Small intestine (tissue), 7 donors: Measurements from ENCODE around the gene NDUFV2. TPM values are rescaled to one million over a fixed set of nuclear protein-coding genes. Genes with fewer than 3 reads are reported as not detected.

Experiments
- DNase-seq, 2 donors: peaks; one replicate each; pipeline versions ENCODE4 v3.0.0 to v3.0.0-alpha.2; 2013
- FAIRE-seq: peaks from 2 replicates; lab custom pipeline; 2012; peaks lifted over from hg19 to GRCh38; lab: Jason Lieb, UNC
- H3K27ac ChIP-seq, 3 donors: one replicate each; pipeline ENCODE4 v1.5.1; 2013; ENCODE audit warnings: low read length in 2 of 3, mild to moderate bottlenecking in 2 of 3, control low read depth in 1 of 3, inconsistent platforms in 1 of 3, low read depth in 1 of 3, moderate library complexity in 1 of 3
- H3K27me3 ChIP-seq, 3 donors: one replicate each; pipeline ENCODE4 v1.6.1; 2013; ENCODE audit warnings: low read length in 3 of 3, inconsistent platforms in 1 of 3; ENCODE audit not compliant: control insufficient read depth in 3 of 3, insufficient read depth in 3 of 3
- H3K36me3 ChIP-seq, 3 donors: one replicate each; pipeline ENCODE4 v1.6.1; 2013; ENCODE audit warnings: low read length in 3 of 3, inconsistent platforms in 1 of 3, low read depth in 1 of 3, mild to moderate bottlenecking in 1 of 3, moderate library complexity in 1 of 3; ENCODE audit not compliant: control insufficient read depth in 3 of 3, insufficient read depth in 2 of 3
- H3K4me1 ChIP-seq, 3 donors: one replicate each; pipeline ENCODE4 v1.6.1; 2013; ENCODE audit warnings: low read length in 2 of 3, inconsistent platforms in 1 of 3, low read depth in 1 of 3, mild to moderate bottlenecking in 1 of 3, moderate library complexity in 1 of 3; ENCODE audit not compliant: control insufficient read depth in 3 of 3, insufficient read depth in 2 of 3
- H3K4me3 ChIP-seq, 3 donors: one replicate each; pipeline ENCODE4 v1.5.1; 2013; ENCODE audit warnings: low read length in 3 of 3, control low read depth in 1 of 3, inconsistent platforms in 1 of 3, low read depth in 1 of 3, mild to moderate bottlenecking in 1 of 3, moderate library complexity in 1 of 3
- H3K9me3 ChIP-seq, 2 donors: one replicate each; pipeline ENCODE4 v1.6.1; 2013; ENCODE audit warnings: low read depth in 1 of 2, low read length in 1 of 2; ENCODE audit not compliant: control insufficient read depth in 2 of 2, insufficient read depth in 1 of 2
- WGBS, 3 donors: extraction: QIAGEN DNeasy Blood & Tissue Kit; methylation state at CpG; one replicate each; pipeline ENCODE4 v1.1.7; 2013; 5-methylcytosine and 5-hydroxymethylcytosine counted together
- polyA plus RNA-seq, 4 donors: library from polyadenylated mRNA; stranded (reverse) in 3 of 4; unstranded in 1 of 4; fragments of 200-250 nt in 3 of 4; fragments of 120-200 nt in 1 of 4; gene quantifications; one replicate each; pipeline versions ENCODE4 v1.2.1 to v1.2.3, GENCODE V29; 2013
- donor health status: healthy with polysubstance abuse.
- donor health status: control.
- donor health status: control.
- donor health status: Bipolar disorder and iron deficiency.
- donor health status: healthy.

The NDUFV2 gene
- polyA plus RNA-seq, 4 donors: 125 to 300 (median 208) TPM

DNA sequence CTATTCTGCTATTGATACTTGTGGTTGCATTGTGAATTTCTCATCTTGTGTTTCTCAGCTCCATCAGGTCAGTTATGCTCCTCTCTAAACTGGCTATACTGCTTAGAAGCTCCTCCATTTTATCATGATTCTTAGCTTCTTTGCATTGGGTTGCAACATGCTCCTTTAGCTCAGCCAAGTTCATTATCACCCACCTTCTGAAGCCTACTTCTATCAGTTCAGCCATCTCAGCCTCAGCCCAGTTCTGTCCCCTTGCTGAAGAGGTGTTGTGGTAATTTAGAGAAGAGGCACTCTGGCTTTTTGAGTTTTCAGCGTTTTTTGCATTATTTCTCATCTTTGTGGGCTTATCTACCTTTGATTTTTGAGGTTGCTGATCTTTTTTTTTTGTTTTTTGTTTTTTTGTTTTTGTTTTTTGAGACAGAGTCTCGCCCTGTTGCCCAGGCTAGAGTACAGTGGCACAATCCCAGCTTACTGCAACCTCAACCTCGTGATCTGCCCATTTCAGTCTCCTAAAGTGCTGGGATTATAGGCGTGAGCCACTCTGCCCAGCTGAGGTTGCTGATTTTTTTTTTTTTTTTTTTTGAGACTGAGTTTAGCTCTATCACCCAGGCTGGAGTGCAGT, 70.1 kb downstream of the NDUFV2 start:
- no peak for FAIRE-seq
- peaks cover 0 to 2% (median 0%) of the 10 kb centered on the region in 3 donors for H3K4me1 ChIP-seq

GRCh38 chr18:9173770-9174233, 71.3 kb downstream of the NDUFV2 start:
- Histone ChIP-seq H3K4me1 (peaks cover 0 to 2% (median 0%) of the 10 kb centered on the region in 3 donors), H3K9me3 (peaks cover 0 to 6% of the 10 kb centered on the region in 2 donors), H3K4me3 (no peak overlapping the region), H3K27me3 (no peaks in the 10 kb centered on the region), H3K36me3 (peaks cover 0 to 12% (median 0%) of the 10 kb centered on the region in 3 donors), H3K27ac (no peak overlapping the region)
- 70 to 88% (median 80%) methylated on average over 6 of the region's 6 CpGs for WGBS, 3 donors
- no peak for DNase-seq
- FAIRE-seq: no peak

More for the DNA sequence above, 70.1 kb downstream of the NDUFV2 start:
- Histone ChIP-seq H3K4me3 (no peak overlapping the region), H3K27ac (no peak overlapping the region), H3K9me3 (peaks cover 0 to 8% of the 10 kb centered on the region in 2 donors), H3K27me3 (no peaks in the 10 kb centered on the region), H3K36me3 (peaks cover 0 to 12% (median 0%) of the 10 kb centered on the region in 3 donors)
- DNase-seq: no peak
- WGBS, 3 donors: 87 to 89% (median 87%) methylated on average over 4 of the region's 4 CpGs

DNA sequence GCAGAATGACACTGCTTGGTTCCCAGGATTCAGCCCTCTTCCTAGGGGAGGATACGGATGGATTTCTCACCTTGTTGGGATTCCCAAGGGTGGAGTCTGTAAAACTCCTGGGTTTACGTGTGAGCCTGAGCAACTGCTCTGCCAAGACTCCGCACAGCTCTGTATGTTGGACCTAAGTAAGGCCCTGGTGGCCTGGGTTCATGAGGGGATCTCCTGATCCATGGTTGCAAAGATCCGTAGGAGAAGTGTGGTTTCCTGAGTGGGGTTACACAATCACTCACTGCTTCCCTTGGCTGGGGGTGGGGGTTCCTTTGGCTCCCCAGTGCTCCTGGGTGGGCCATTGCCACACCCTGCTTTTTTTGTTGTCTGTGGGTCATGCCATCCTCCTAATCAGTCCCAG, 71.8 kb downstream of the NDUFV2 start:
- WGBS, 3 donors: 79 to 97% (median 90%) methylated on average over 4 of the region's 4 CpGs
- FAIRE-seq: no peak
- peaks cover 0 to 6% of the 10 kb centered on the region in 2 donors for H3K9me3 ChIP-seq
- no peak overlapping the region for H3K4me3 ChIP-seq
- H3K27ac ChIP-seq: no peak overlapping the region
- DNase-seq: no peak
- peaks cover 0 to 2% (median 0%) of the 10 kb centered on the region in 3 donors for H3K4me1 ChIP-seq
- peaks cover 0 to 12% (median 0%) of the 10 kb centered on the region in 3 donors for H3K36me3 ChIP-seq
- no peaks in the 10 kb centered on the region for H3K27me3 ChIP-seq

DNA sequence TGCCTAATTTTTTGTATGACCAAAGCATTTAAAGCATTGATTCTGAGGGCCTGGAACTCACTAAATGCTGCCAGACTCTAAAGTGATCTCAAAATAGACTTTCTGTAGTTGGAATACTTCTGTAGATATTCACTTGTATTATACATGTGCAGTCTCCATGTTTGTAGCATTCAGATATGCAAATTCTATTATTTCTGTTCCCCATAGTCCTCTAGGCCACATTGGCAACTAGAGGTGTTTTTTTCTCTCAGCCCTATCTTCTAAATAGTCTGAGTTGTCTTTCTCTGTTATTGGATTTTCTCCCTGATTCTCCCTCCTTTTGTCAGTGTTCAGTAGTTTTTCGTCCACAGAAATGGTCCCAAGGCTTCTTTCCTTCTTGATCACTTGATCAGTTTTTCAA, 72.6 kb downstream of the NDUFV2 start:
- peaks cover 0 to 2% (median 0%) of the 10 kb centered on the region in 3 donors for H3K4me1 ChIP-seq
- 87 to 96% (median 95%) methylated on average over 1 of the region's 1 CpG for WGBS, 3 donors
- H3K27me3 ChIP-seq: no peaks in the 10 kb centered on the region
- FAIRE-seq (no peak), DNase-seq (no peak)
- no peak overlapping the region for H3K4me3 ChIP-seq
- peaks cover 0 to 12% (median 0%) of the 10 kb centered on the region in 3 donors for H3K36me3 ChIP-seq
- H3K27ac ChIP-seq: no peak overlapping the region
- H3K9me3 ChIP-seq: peaks cover 0 to 6% of the 10 kb centered on the region in 2 donors

DNA sequence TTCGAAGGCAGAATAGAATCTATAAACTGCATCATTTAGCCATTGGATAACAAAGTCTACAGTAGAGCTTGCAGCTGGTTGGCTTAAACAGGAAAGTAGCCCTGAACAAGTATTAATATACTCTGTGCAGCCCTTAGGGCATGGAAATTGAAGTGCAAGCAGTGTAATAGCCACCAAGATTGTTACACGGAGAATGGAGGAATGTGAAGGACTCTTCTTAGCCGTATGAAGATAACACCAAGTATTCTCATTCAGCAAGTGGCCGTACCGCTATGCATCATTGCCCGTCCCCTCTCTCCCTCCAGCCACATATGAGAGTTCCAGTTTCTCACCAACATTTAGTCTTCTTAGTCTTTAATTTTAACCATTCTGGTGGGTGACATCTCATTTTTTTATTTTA, 74.5 kb downstream of the NDUFV2 start:
- H3K4me1 ChIP-seq: peaks cover 0 to 2% (median 2%) of the 10 kb centered on the region in 3 donors
- FAIRE-seq (no peak), DNase-seq (no peak)
- H3K27me3 ChIP-seq: no peaks in the 10 kb centered on the region
- H3K36me3 ChIP-seq: peaks cover 0 to 12% (median 0%) of the 10 kb centered on the region in 3 donors
- WGBS, 3 donors: 88 to 94% (median 91%) methylated on average over 6 of the region's 6 CpGs
- H3K9me3 ChIP-seq: no peaks in the 10 kb centered on the region
- no peak overlapping the region for H3K27ac ChIP-seq
- no peak overlapping the region for H3K4me3 ChIP-seq

- no peak for FAIRE-seq
Measured at GRCh38 chr18:9177466-9177865, 75.0 kb downstream of the NDUFV2 start.

DNA sequence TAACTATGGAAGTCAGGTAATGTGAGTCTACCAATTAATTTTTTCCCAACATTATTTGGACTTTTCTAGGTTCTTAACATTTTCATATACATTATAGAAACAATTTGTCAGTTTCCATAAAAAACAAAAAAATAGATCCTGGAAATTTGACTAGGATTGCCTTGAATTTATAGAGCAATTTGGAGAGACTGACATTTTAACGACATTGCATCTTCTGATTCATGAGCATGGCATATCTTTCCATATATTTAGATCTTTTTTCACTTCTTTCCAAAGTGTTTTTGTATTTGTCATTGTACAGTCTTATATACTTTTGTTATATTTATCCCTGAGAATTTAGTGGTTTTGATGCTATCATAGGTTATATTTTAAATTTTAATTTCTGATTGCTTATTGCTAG, 76.1 kb downstream of the NDUFV2 start:
- FAIRE-seq (no peak), DNase-seq (no peak)
- no peak overlapping the region for H3K27ac ChIP-seq
- WGBS, 3 donors: 98 to 100% (median 99%) methylated on average over 1 of the region's 1 CpG
- H3K4me1 ChIP-seq: peaks cover 0 to 2% (median 2%) of the 10 kb centered on the region in 3 donors
- H3K4me3 ChIP-seq: no peak overlapping the region
- peaks cover 0 to 12% (median 0%) of the 10 kb centered on the region in 3 donors for H3K36me3 ChIP-seq
- H3K27me3 ChIP-seq: no peaks in the 10 kb centered on the region
- H3K9me3 ChIP-seq: no peaks in the 10 kb centered on the region

More at GRCh38 chr18:9177466-9177865, 75.0 kb downstream of the NDUFV2 start:
- no peak overlapping the region for H3K4me3 ChIP-seq
- 85 to 87% (median 86%) methylated on average over 4 of the region's 4 CpGs for WGBS, 3 donors
- peaks cover 0 to 2% (median 2%) of the 10 kb centered on the region in 3 donors for H3K4me1 ChIP-seq
- no peaks in the 10 kb centered on the region for H3K27me3 ChIP-seq
- H3K36me3 ChIP-seq: peaks cover 0 to 12% (median 0%) of the 10 kb centered on the region in 3 donors
- no peak for DNase-seq
- no peaks in the 10 kb centered on the region for H3K9me3 ChIP-seq
- no peak overlapping the region for H3K27ac ChIP-seq

- 83 to 88% (median 86%) methylated on average over 3 of the region's 3 CpGs for WGBS, 3 donors
- peaks cover 0 to 4% (median 0%) of the 10 kb centered on the region in 3 donors for H3K36me3 ChIP-seq
- no peak overlapping the region for H3K4me3 ChIP-seq
- DNase-seq: no peak
- no peaks in the 10 kb centered on the region for H3K27me3 ChIP-seq
- H3K9me3 ChIP-seq: no peaks in the 10 kb centered on the region
- H3K4me1 ChIP-seq: peaks cover 0 to 6% (median 0%) of the 10 kb centered on the region in 3 donors
- no peak for FAIRE-seq
- H3K27ac ChIP-seq: no peak overlapping the region
Measured at GRCh38 chr18:9181275-9181674, 78.8 kb downstream of the NDUFV2 start.
